Testis (tissue), 2 donors: ENCODE results near the gene PAMR1.

Experiments
- CTCF ChIP-seq, 3 experiments: fragments of 450-650 bp in 2 of 3; fragments of 200-600 bp in 1 of 3; sonication (generic) in 1 of 3; IDR thresholded peaks; one replicate each; pipeline ENCODE4 v1.5.1; 2016 to 2019; ENCODE audit warnings: antibody characterized with exemption in 3 of 3, mild to moderate bottlenecking in 2 of 3, moderate library complexity in 1 of 3
- POLR2A ChIP-seq: fragments of 450-650 bp; IDR thresholded peaks from one replicate; pipeline ENCODE4 v1.6.1; 2017; ENCODE audit warnings: antibody characterized with exemption, mild to moderate bottlenecking, moderate library complexity

- no peak for TF ChIP-seq POLR2A
- no peak for TF ChIP-seq CTCF (IDR thresholded peaks at IDR 0.05)
These were observed 105.5 kb downstream of the PAMR1 start for GRCh38 chr11:35419830-35420333.
